ENCODE results near the gene SYNRG. TPM values are rescaled to one million over a fixed set of nuclear protein-coding genes. Genes with fewer than 3 reads are reported as not detected.

The SYNRG gene
- total RNA-seq, 1 experiment from 2014 or later = 127 TPM

- TF ChIP-seq CTCF (IDR thresholded peaks at IDR 0.05; ENCODE audit: unreplicated experiment) = no peak
- CTCF ChIA-PET = interaction anchor here (0.7 to 1.1 kb wide), 2 partner anchors 61 to 385 kb away, joined by 3 to 6 read pairs; no protein-coding TSS in a partner anchor
- H3K9me3 Mint-ChIP-seq (ENCODE audit: low read depth, unreplicated experiment) = no peaks in the 10 kb centered on the region
- H3K4me3 Mint-ChIP-seq (ENCODE audit: low read depth, unreplicated experiment) = no peak overlapping the region
- H3K36me3 Mint-ChIP-seq (ENCODE audit: insufficient read depth, unreplicated experiment) = peaks cover 20% of the 10 kb centered on the region
- BruUV-seq (replicated peaks) = no TSS peak
- no peak for DNase-seq
- intact Hi-C loops (cut with micrococcal nuclease; ENCODE audit: unreplicated experiment) = no loop called here
- no peak overlapping the region for H3K27ac Mint-ChIP-seq (ENCODE audit: unreplicated experiment)
- no peaks in the 10 kb centered on the region for H3K4me1 Mint-ChIP-seq (ENCODE audit: low read depth, unreplicated experiment)
- H3K27me3 Mint-ChIP-seq (ENCODE audit: unreplicated experiment) = no peaks in the 10 kb centered on the region
These were observed 57.4 kb downstream of the SYNRG start for GRCh38 chr17:37551788-37552187.

- no peaks in the 10 kb centered on the region for H3K4me1 Mint-ChIP-seq (ENCODE audit: low read depth, unreplicated experiment)
- H3K9me3 Mint-ChIP-seq (ENCODE audit: low read depth, unreplicated experiment) = no peaks in the 10 kb centered on the region
- no peak overlapping the region for H3K27ac Mint-ChIP-seq (ENCODE audit: unreplicated experiment)
- TF ChIP-seq CTCF (IDR thresholded peaks at IDR 0.05; ENCODE audit: unreplicated experiment) = no peak
- no peak for DNase-seq
- peaks cover 10% of the 10 kb centered on the region for H3K36me3 Mint-ChIP-seq (ENCODE audit: insufficient read depth, unreplicated experiment)
- no peak overlapping the region for H3K4me3 Mint-ChIP-seq (ENCODE audit: low read depth, unreplicated experiment)
- intact Hi-C loops (cut with micrococcal nuclease; ENCODE audit: unreplicated experiment) = no loop called here
- H3K27me3 Mint-ChIP-seq (ENCODE audit: unreplicated experiment) = no peaks in the 10 kb centered on the region
- no TSS peak for BruUV-seq (replicated peaks)
- CTCF ChIA-PET = interaction anchor here (0.6 kb wide), 1 partner anchor 254 kb away, joined by 3 read pairs; no protein-coding TSS in a partner anchor
These were observed 61.2 kb downstream of the SYNRG start for GRCh38 chr17:37547986-37548385.

- peaks cover 7% of the 10 kb centered on the region for H3K4me1 Mint-ChIP-seq (ENCODE audit: low read depth, unreplicated experiment)
- no peaks in the 10 kb centered on the region for H3K27me3 Mint-ChIP-seq (ENCODE audit: unreplicated experiment)
- H3K9me3 Mint-ChIP-seq (ENCODE audit: low read depth, unreplicated experiment) = no peaks in the 10 kb centered on the region
- no peak overlapping the region for H3K27ac Mint-ChIP-seq (ENCODE audit: unreplicated experiment)
- DNase-seq = no peak
- CTCF ChIA-PET = interaction anchor here (0.7 kb wide), 1 partner anchor 16 kb away, joined by 3 read pairs; no protein-coding TSS in a partner anchor
- BruUV-seq (replicated peaks) = no TSS peak
- intact Hi-C loops (cut with micrococcal nuclease; ENCODE audit: unreplicated experiment) = no loop called here
- H3K4me3 Mint-ChIP-seq (ENCODE audit: low read depth, unreplicated experiment) = no peak overlapping the region
- peaks cover 18% of the 10 kb centered on the region for H3K36me3 Mint-ChIP-seq (ENCODE audit: insufficient read depth, unreplicated experiment)
- TF ChIP-seq CTCF (IDR thresholded peaks at IDR 0.05; ENCODE audit: unreplicated experiment) = no peak
These were observed 62.9 kb downstream of the SYNRG start for GRCh38 chr17:37546302-37546701.

- CTCF ChIA-PET = interaction anchor here (0.6 to 1.2 kb wide), 2 partner anchors 64 to 73 kb away, joined by 3 read pairs; partner anchors contain the start of gene SYNRG
- TF ChIP-seq CTCF (IDR thresholded peaks at IDR 0.05; ENCODE audit: unreplicated experiment) = no peak
- Mint-ChIP-seq H3K4me1 (ENCODE audit: low read depth, unreplicated experiment) (peaks cover 7% of the 10 kb centered on the region), H3K27ac (ENCODE audit: unreplicated experiment) (no peak overlapping the region), H3K27me3 (ENCODE audit: unreplicated experiment) (no peaks in the 10 kb centered on the region), H3K9me3 (ENCODE audit: low read depth, unreplicated experiment) (no peaks in the 10 kb centered on the region), H3K4me3 (ENCODE audit: low read depth, unreplicated experiment) (no peak overlapping the region), H3K36me3 (ENCODE audit: insufficient read depth, unreplicated experiment) (peaks cover 27% of the 10 kb centered on the region)
- intact Hi-C loops (cut with micrococcal nuclease; ENCODE audit: unreplicated experiment) = no loop called here
- BruUV-seq (replicated peaks) = no TSS peak
- no peak for DNase-seq
These were observed 63.7 kb downstream of the SYNRG start for GRCh38 chr17:37545486-37545885.
